ENCODE results near the gene TOMT.

Gene TOMT

DNA sequence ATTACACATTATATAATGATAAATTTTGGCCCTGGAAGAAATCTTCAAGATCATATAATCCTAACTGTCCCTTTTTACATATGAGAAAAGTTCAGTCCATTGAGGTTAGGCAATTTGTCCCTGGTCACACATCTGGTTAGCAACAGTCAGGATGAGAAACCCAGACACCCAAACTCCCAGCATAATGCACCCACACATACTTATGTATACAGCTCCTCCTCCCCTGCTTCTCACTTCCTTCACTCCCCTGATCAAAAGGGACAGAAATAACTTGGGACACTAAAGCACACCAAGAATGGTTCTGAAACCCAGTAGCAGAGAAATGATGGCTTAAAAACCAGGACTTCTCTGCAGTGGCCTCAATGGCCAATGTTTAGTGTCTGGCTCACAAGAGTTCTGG, 36.5 kb upstream of the TOMT start:
- no peak for DNase-seq (ENCODE audit: low read depth)
- TF ChIP-seq, protein P1, sequence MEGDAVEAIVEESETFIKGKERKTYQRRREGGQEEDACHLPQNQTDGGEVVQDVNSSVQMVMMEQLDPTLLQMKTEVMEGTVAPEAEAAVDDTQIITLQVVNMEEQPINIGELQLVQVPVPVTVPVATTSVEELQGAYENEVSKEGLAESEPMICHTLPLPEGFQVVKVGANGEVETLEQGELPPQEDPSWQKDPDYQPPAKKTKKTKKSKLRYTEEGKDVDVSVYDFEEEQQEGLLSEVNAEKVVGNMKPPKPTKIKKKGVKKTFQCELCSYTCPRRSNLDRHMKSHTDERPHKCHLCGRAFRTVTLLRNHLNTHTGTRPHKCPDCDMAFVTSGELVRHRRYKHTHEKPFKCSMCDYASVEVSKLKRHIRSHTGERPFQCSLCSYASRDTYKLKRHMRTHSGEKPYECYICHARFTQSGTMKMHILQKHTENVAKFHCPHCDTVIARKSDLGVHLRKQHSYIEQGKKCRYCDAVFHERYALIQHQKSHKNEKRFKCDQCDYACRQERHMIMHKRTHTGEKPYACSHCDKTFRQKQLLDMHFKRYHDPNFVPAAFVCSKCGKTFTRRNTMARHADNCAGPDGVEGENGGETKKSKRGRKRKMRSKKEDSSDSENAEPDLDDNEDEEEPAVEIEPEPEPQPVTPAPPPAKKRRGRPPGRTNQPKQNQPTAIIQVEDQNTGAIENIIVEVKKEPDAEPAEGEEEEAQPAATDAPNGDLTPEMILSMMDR (IDR thresholded peaks at IDR 0.05; ENCODE audit: low read depth, low read length, missing control alignments) = no peak
- H3K4me3 ChIP-seq (ENCODE audit: low read depth, low read length) = peak overlapping the region; percentile 2
- in situ Hi-C loops (cut with HindIII; ENCODE audit: low sequenced_read_pairs) = no loop called here

GRCh38 chr11:72069787-72070251, 35.9 kb upstream of the TOMT start:
- DNase-seq (ENCODE audit: low read depth) = peak; percentile 19
- in situ Hi-C loops (cut with HindIII; ENCODE audit: low sequenced_read_pairs) = no loop called here

GRCh38 chr11:72070491-72070890, 35.2 kb upstream of the TOMT start:
- no peak for DNase-seq (ENCODE audit: low read depth)
- in situ Hi-C loops (cut with HindIII; ENCODE audit: low sequenced_read_pairs) = no loop called here
- no peak overlapping the region for H3K4me3 ChIP-seq (ENCODE audit: low read depth, low read length)
- TF ChIP-seq, protein P1 (IDR thresholded peaks at IDR 0.05; ENCODE audit: low read depth, low read length, missing control alignments) = no peak

More at GRCh38 chr11:72069787-72070251, 35.9 kb upstream of the TOMT start:
- H3K4me3 ChIP-seq (ENCODE audit: low read depth, low read length) = no peak overlapping the region
- TF ChIP-seq, protein P1 (IDR thresholded peaks at IDR 0.05; ENCODE audit: low read depth, low read length, missing control alignments) = no peak

- TF ChIP-seq, protein P1 (IDR thresholded peaks at IDR 0.05; ENCODE audit: low read depth, low read length, missing control alignments) = no peak
- in situ Hi-C loops (cut with HindIII; ENCODE audit: low sequenced_read_pairs) = no loop called here
- H3K4me3 ChIP-seq (ENCODE audit: low read depth, low read length) = no peak overlapping the region
- DNase-seq (ENCODE audit: low read depth) = peak; percentile 41
Measured at GRCh38 chr11:72072348-72072747, 33.4 kb upstream of the TOMT start.

GRCh38 chr11:72075109-72075508, 30.6 kb upstream of the TOMT start:
- in situ Hi-C loops (cut with HindIII; ENCODE audit: low sequenced_read_pairs) = no loop called here
- DNase-seq (ENCODE audit: low read depth) = no peak
- no peak overlapping the region for H3K4me3 ChIP-seq (ENCODE audit: low read depth, low read length)
- TF ChIP-seq, protein P1 (IDR thresholded peaks at IDR 0.05; ENCODE audit: low read depth, low read length, missing control alignments) = peak; percentile 7

DNA sequence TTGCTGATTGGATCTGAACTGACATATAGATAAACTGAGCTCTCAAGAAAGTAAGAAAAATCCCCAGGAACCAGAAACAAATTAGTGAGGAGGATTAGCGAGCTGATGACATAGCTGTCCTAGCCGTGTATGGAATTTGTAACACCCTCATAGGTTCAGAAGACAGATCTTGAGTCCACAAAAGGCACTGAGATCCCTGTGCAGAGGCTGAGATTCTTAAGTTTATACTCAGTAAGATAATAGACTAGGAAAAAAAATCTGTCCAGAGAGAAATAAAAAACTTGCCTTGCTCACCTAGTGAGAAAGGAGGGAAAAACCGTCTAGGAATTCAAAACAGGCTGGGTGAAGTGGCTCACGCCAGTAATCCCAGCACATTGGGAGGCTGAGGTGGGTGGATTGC, 30.0 kb upstream of the TOMT start:
- in situ Hi-C loops (cut with HindIII; ENCODE audit: low sequenced_read_pairs) = no loop called here
- no peak overlapping the region for H3K4me3 ChIP-seq (ENCODE audit: low read depth, low read length)
- no peak for DNase-seq (ENCODE audit: low read depth)
- TF ChIP-seq, protein P1 (IDR thresholded peaks at IDR 0.05; ENCODE audit: low read depth, low read length, missing control alignments) = no peak

- in situ Hi-C loops (cut with HindIII; ENCODE audit: low sequenced_read_pairs) = no loop called here
- TF ChIP-seq, protein P1 (IDR thresholded peaks at IDR 0.05; ENCODE audit: low read depth, low read length, missing control alignments) = no peak
- no peak for DNase-seq (ENCODE audit: low read depth)
- peak overlapping the region; percentile 74 for H3K4me3 ChIP-seq (ENCODE audit: low read depth, low read length)
Measured at GRCh38 chr11:72078477-72078876, 27.2 kb upstream of the TOMT start.
